Smooth muscle cell (in vitro differentiated cells): ENCODE results near the gene HSD17B4. TPM values are rescaled to one million over a fixed set of nuclear protein-coding genes. Genes with fewer than 3 reads are reported as not detected.
"Not testable (repeated sequence)": the region's sequence is repeated elsewhere in the genome, so short reads cannot be mapped to it uniquely, and the experiment has no call there.

Experiments
- DNase-seq: peaks from one replicate; lab custom pipeline; 2025; ENCODE audit not compliant: unreplicated experiment; lab: John Stamatoyannopoulos, UW
- H2AFZ ChIP-seq: fragments of 200-600 bp; sonication (generic); 2 replicates; pipeline ENCODE4 v1.6.0; 2016; ENCODE audit warnings: antibody characterized with exemption, low read depth, mild to moderate bottlenecking
- H3F3A ChIP-seq: fragments of 200-600 bp; sonication (generic); 2 replicates; pipeline ENCODE4 v1.6.0; 2017; ENCODE audit warnings: antibody characterized with exemption, low read depth
- H3K27ac ChIP-seq: fragments of 200-600 bp; sonication (generic); 2 replicates; pipeline ENCODE4 v1.5.1; 2016; ENCODE audit warnings: low read depth, mild to moderate bottlenecking
- H3K27me3 ChIP-seq: fragments of 200-600 bp; sonication (generic); 2 replicates; pipeline ENCODE4 v1.6.1; 2016; ENCODE audit warnings: low read depth, mild to moderate bottlenecking
- H3K36me3 ChIP-seq: fragments of 200-600 bp; sonication (generic); 2 replicates; pipeline ENCODE4 v1.5.1; 2016; ENCODE audit warnings: low read depth
- H3K4me1 ChIP-seq: fragments of 200-600 bp; sonication (generic); 2 replicates; pipeline ENCODE4 v1.5.1; 2016; ENCODE audit warnings: low read depth
- H3K4me2 ChIP-seq: fragments of 200-600 bp; sonication (generic); 2 replicates; pipeline ENCODE4 v1.6.0; 2016; ENCODE audit warnings: mild to moderate bottlenecking
- H3K4me3 ChIP-seq: fragments of 200-600 bp; sonication (generic); 2 replicates; pipeline ENCODE4 v1.5.1; 2016; ENCODE audit warnings: mild to moderate bottlenecking
- H3K79me2 ChIP-seq: fragments of 200-600 bp; sonication (generic); 2 replicates; pipeline ENCODE4 v1.6.0; 2016; ENCODE audit warnings: low read depth, mild to moderate bottlenecking
- H3K9ac ChIP-seq: fragments of 200-600 bp; sonication (generic); 2 replicates; pipeline ENCODE4 v1.6.0; 2016; ENCODE audit warnings: low read depth
- H3K9me3 ChIP-seq: fragments of 200-600 bp; sonication (generic); replicated peaks from 2 replicates; pipeline ENCODE4 v1.5.1; 2016; ENCODE audit warnings: low read depth
- H4K20me1 ChIP-seq: fragments of 200-600 bp; sonication (generic); 2 replicates; pipeline ENCODE4 v1.6.0; 2016; ENCODE audit warnings: low read depth
- WGBS: methylation state at CpG from one replicate; pipeline ENCODE4 v1.1.7; 2016; ENCODE audit warnings: low lambda C conversion rate; 5-methylcytosine and 5-hydroxymethylcytosine counted together
- polyA plus RNA-seq: library from polyadenylated mRNA; unstranded; fragments of >200 nt; fragmentation: Nextera tagmentation; extraction: Ambion mirVana; gene quantifications from 2 replicates; pipeline ENCODE4 v1.2.1, GENCODE V29; 2016
- total RNA-seq: library from RNA; depleted of rRNA; stranded (reverse); fragments of >200 nt; gene quantifications from 2 replicates; pipeline ENCODE4 v1.2.3, GENCODE V29; 2014
- TF ChIP-seq, protein P1 (sequence below): fragments of 200-600 bp; sonication (generic); IDR thresholded peaks from 2 replicates; pipeline ENCODE4 v1.5.1; 2017; ENCODE audit warnings: borderline replicate concordance, mild to moderate bottlenecking, antibody characterized with exemption; ENCODE audit not compliant: insufficient read depth, poor library complexity, severe bottlenecking

Gene HSD17B4
- total and polyA plus RNA-seq, 2 experiments from 2014 or later = 64.5 to 116 TPM

DNA sequence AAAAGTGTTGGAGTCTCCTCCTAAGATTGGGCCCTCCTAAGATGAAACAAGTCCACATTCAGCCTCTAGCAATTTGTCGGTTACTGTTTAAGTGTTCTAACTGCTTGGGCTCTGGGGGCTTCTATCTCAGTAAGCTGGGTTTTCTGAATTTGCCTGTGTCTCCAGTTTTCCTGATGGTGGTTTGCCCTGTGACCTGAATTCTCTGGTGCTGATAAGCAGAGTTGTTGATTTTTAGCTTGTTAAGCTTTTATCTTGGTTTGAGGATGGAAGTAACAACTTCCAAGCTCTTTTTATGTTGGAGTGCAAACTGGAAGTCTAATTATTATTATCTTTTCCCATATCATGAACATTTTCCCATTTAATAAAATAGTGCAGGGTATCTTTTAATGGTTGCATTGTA is 30.9 kb downstream of the HSD17B4 start:
- H3K4me2 ChIP-seq = no peak overlapping the region

DNA sequence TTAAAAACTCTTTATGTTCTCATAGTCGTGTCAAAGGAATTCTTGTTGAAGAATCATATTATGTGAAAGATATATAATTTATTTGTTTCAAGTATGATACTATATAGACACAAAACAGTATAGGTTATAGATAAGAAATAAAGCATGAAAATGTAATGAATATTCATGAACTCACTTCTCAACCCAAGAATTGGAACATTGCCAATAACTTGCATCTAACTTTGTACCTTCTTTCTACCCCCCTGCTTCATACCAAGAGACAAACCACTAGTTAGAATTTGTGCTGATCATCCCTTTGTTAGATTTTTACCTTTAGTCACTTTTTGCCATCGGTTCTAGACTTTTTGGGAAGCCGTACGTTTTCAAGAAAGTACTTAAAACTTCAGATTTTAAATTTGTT is 32.6 kb downstream of the HSD17B4 start:
- Histone ChIP-seq H3K79me2 (no peaks in the 10 kb centered on the region), H3K27ac (no peak overlapping the region), H4K20me1 (no peaks in the 10 kb centered on the region), H2AFZ (no peak overlapping the region), H3K9ac (no peak overlapping the region), H3F3A (no peaks in the 10 kb centered on the region), H3K4me2 (no peak overlapping the region), H3K9me3 (no peaks in the 10 kb centered on the region), H3K4me1 (no peaks in the 10 kb centered on the region), H3K36me3 (peaks cover 6% of the 10 kb centered on the region), H3K27me3 (no peaks in the 10 kb centered on the region), H3K4me3 (no peak overlapping the region)
- no peak for DNase-seq
- WGBS = 97% methylated on average over 4 of the region's 4 CpGs
- TF ChIP-seq, protein P1, sequence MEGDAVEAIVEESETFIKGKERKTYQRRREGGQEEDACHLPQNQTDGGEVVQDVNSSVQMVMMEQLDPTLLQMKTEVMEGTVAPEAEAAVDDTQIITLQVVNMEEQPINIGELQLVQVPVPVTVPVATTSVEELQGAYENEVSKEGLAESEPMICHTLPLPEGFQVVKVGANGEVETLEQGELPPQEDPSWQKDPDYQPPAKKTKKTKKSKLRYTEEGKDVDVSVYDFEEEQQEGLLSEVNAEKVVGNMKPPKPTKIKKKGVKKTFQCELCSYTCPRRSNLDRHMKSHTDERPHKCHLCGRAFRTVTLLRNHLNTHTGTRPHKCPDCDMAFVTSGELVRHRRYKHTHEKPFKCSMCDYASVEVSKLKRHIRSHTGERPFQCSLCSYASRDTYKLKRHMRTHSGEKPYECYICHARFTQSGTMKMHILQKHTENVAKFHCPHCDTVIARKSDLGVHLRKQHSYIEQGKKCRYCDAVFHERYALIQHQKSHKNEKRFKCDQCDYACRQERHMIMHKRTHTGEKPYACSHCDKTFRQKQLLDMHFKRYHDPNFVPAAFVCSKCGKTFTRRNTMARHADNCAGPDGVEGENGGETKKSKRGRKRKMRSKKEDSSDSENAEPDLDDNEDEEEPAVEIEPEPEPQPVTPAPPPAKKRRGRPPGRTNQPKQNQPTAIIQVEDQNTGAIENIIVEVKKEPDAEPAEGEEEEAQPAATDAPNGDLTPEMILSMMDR = no peak

More for the DNA sequence above, 30.9 kb downstream of the HSD17B4 start:
- Histone ChIP-seq H3K27ac (no peak overlapping the region), H4K20me1 (no peaks in the 10 kb centered on the region), H2AFZ (no peak overlapping the region), H3K9me3 (no peaks in the 10 kb centered on the region), H3K27me3 (no peaks in the 10 kb centered on the region), H3K9ac (no peak overlapping the region), H3F3A (no peaks in the 10 kb centered on the region), H3K79me2 (no peaks in the 10 kb centered on the region), H3K4me1 (no peaks in the 10 kb centered on the region), H3K36me3 (no peaks in the 10 kb centered on the region), H3K4me3 (no peak overlapping the region)
- TF ChIP-seq, protein P1 = no peak
- whole genome bisulfite sequencing = 45% methylated on average over 1 of the region's 1 CpG
- no peak for DNase-seq

DNA sequence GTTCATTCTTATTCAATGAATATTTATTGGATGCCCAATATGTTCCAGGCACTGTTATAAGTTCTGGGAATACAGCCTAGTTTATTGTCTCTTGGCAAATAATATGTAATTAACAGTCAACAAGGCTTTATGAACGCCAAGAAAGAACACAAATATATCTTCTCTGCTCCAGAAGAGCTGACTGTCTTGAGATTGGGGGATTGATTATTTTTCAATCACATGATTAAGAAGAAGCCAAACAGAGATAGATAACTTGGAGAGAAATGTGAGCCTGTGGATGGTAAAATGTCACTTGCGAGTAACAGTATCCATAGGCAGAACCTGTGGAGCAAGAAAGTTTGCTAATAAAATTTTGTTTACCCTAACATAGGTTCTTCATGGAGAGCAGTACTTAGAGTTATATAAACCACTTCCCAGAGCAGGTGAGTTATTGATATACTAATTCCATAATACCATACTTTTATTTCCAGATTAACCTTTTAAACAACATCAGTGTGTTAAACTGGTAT is 49.4 kb downstream of the HSD17B4 start:
- Histone ChIP-seq H2AFZ (no peak overlapping the region), H3F3A (no peaks in the 10 kb centered on the region), H3K4me3 (no peak overlapping the region), H3K79me2 (no peaks in the 10 kb centered on the region), H4K20me1 (no peaks in the 10 kb centered on the region), H3K27me3 (no peaks in the 10 kb centered on the region), H3K36me3 (peaks cover 22% of the 10 kb centered on the region), H3K27ac (no peak overlapping the region), H3K9ac (no peak overlapping the region), H3K9me3 (no peaks in the 10 kb centered on the region), H3K4me1 (no peaks in the 10 kb centered on the region), H3K4me2 (no peak overlapping the region)
- no peak for DNase-seq
- WGBS = 91% methylated on average over 2 of the region's 2 CpGs
- TF ChIP-seq, protein P1 = no peak

- not testable (repeated sequence) for H2AFZ ChIP-seq, H3K4me1 ChIP-seq, H3K9ac ChIP-seq
Measured at GRCh38 chr5:119503939-119504338, 51.6 kb downstream of the HSD17B4 start.

More at GRCh38 chr5:119503939-119504338, 51.6 kb downstream of the HSD17B4 start:
- not testable (repeated sequence) for H3K27ac ChIP-seq, H3K4me3 ChIP-seq, H3F3A ChIP-seq, H3K4me2 ChIP-seq, H3K9me3 ChIP-seq, H3K79me2 ChIP-seq, H4K20me1 ChIP-seq, DNase-seq, H3K27me3 ChIP-seq
- H3K36me3 ChIP-seq = peaks cover 22% of the 10 kb centered on the region
- WGBS = 99% methylated on average over 4 of the region's 4 CpGs
